ENCODE measurements around the gene IL15RA. TPM values are rescaled to one million over a fixed set of nuclear protein-coding genes. Genes with fewer than 3 reads are reported as not detected.

The IL15RA gene
- total RNA-seq, 4 donors from 2014 or later = 10.6 to 34.3 (median 22.8) TPM

DNA sequence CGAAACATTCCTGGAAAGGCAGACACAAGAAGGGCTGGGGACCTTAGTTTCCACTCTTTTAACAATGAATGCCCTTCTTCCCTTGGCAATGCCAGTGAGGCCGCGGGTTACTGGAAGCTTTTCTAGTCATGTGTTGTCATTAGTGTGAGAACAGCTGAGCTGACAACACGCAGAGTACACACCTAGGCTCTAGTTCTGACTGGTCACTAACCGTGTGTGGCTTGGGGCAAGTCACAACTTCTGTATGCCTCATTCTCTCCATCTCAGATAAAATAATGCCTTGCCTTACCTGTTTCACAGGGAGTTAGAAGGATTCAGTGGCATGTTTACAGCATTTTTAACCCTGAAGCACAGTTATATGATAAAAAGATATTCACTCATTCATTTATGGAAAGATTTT lies 55.6 kb downstream of the IL15RA start:
- intact Hi-C loops (cut with DNase I) = no loop called here
- H3K9me3 ChIP-seq = no peaks in the 10 kb centered on the region
- no peak for DNase-seq
- TF ChIP-seq, protein P1, sequence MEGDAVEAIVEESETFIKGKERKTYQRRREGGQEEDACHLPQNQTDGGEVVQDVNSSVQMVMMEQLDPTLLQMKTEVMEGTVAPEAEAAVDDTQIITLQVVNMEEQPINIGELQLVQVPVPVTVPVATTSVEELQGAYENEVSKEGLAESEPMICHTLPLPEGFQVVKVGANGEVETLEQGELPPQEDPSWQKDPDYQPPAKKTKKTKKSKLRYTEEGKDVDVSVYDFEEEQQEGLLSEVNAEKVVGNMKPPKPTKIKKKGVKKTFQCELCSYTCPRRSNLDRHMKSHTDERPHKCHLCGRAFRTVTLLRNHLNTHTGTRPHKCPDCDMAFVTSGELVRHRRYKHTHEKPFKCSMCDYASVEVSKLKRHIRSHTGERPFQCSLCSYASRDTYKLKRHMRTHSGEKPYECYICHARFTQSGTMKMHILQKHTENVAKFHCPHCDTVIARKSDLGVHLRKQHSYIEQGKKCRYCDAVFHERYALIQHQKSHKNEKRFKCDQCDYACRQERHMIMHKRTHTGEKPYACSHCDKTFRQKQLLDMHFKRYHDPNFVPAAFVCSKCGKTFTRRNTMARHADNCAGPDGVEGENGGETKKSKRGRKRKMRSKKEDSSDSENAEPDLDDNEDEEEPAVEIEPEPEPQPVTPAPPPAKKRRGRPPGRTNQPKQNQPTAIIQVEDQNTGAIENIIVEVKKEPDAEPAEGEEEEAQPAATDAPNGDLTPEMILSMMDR (IDR thresholded peaks at IDR 0.05) = no peak
- TF ChIP-seq POLR2A (IDR thresholded peaks at IDR 0.05) = no peak
- peaks cover 93 to 94% of the 10 kb centered on the region in 2 donors for H3K36me3 ChIP-seq
- WGBS, 2 donors = 92 to 97% methylated on average over 5 of the region's 5 CpGs
- no peaks in the 10 kb centered on the region for H3K4me1 ChIP-seq
- no peak overlapping the region for H3K27ac ChIP-seq
- H3K27me3 ChIP-seq = no peaks in the 10 kb centered on the region
- no peak overlapping the region for H3K4me3 ChIP-seq (replicated peaks in 1 of 3)

DNA sequence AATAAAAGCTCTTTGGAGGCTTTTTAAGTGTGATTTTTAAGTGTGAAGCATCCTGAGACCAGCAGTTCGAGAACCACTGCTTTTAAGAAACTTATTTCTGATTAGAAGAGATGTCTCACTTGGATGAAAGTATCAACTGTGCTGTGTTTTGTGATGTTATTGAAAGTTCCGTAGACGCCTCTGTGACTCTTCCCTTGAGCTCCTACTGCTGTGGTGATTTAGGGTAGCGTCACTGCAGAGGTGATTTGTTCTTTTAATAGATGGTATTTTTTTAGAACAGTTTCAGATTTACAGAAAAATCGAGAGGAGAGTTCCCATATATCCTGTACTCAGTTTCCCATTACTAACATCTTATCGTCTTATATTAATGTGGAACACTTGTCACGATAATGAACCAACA lies 57.8 kb downstream of the IL15RA start:
- Histone ChIP-seq H3K4me3 (replicated peaks in 1 of 3) (no peak overlapping the region), H3K27me3 (no peaks in the 10 kb centered on the region), H3K4me1 (no peaks in the 10 kb centered on the region), H3K27ac (no peak overlapping the region), H3K36me3 (peaks cover 93 to 94% of the 10 kb centered on the region in 2 donors), H3K9me3 (no peaks in the 10 kb centered on the region)
- intact Hi-C loops (cut with DNase I) = no loop called here
- 96% methylated on average over 7 of the region's 7 CpGs for WGBS, 2 donors
- DNase-seq = no peak
- TF ChIP-seq, protein P1 (IDR thresholded peaks at IDR 0.05) = no peak
- TF ChIP-seq POLR2A (IDR thresholded peaks at IDR 0.05) = no peak

DNA sequence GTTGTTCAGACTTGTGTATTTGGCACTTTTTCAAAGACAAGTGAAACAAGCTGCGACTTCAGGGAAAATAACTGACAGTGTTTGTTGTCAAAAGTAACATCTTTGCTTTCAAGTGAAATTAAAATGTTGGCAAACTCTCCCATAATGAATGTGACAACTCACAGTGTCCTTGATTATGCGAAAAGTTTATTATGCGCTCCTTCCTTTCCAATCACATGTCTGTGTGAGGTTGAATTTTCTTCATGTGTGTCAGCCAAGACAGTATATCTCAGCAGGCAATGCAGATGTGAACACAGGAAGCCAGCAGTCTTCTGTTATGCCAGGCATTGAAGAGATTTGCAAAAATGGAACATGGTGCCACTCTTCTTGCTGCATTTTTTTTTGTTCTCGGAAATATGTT lies 58.6 kb downstream of the IL15RA start:
- no peak for DNase-seq
- TF ChIP-seq, protein P1 (IDR thresholded peaks at IDR 0.05) = no peak
- no peak for TF ChIP-seq POLR2A (IDR thresholded peaks at IDR 0.05)
- intact Hi-C loops (cut with DNase I) = no loop called here
- Histone ChIP-seq H3K27ac (no peak overlapping the region), H3K4me1 (no peaks in the 10 kb centered on the region), H3K27me3 (no peaks in the 10 kb centered on the region), H3K36me3 (peaks cover 93% of the 10 kb centered on the region in 2 donors), H3K9me3 (no peaks in the 10 kb centered on the region), H3K4me3 (replicated peaks in 1 of 3) (no peak overlapping the region)
- 97 to 98% methylated on average over 4 of the region's 4 CpGs for WGBS, 2 donors

DNA sequence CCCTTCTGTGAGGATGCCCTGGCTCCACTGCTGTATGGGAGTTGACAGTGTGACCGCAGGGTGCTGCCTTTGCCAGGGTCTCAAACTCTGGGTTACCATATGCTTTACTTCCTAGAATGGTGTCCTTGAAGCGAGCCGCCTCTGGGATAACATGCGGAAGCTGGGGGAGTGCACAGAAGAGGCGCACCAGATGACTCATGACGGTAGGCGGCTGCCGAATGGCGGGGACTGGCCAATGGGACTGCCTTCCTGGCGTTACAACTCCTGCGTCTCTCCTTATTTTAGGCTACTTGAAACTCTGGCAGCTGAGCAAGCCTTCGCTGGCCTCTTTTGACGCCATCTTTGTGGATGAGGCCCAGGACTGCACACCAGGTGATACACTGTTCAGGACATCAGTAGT lies 60.0 kb downstream of the IL15RA start:
- no peak for DNase-seq
- Histone ChIP-seq H3K27me3 (no peaks in the 10 kb centered on the region), H3K36me3 (peaks cover 92 to 93% of the 10 kb centered on the region in 2 donors), H3K4me1 (no peaks in the 10 kb centered on the region), H3K27ac (no peak overlapping the region), H3K9me3 (no peaks in the 10 kb centered on the region), H3K4me3 (replicated peaks in 1 of 3) (no peak overlapping the region)
- intact Hi-C loops (cut with DNase I) = no loop called here
- 96 to 98% methylated on average over 13 of the region's 13 CpGs for WGBS, 2 donors
- TF ChIP-seq POLR2A (IDR thresholded peaks at IDR 0.05) = no peak
- TF ChIP-seq, protein P1 (IDR thresholded peaks at IDR 0.05) = no peak

DNA sequence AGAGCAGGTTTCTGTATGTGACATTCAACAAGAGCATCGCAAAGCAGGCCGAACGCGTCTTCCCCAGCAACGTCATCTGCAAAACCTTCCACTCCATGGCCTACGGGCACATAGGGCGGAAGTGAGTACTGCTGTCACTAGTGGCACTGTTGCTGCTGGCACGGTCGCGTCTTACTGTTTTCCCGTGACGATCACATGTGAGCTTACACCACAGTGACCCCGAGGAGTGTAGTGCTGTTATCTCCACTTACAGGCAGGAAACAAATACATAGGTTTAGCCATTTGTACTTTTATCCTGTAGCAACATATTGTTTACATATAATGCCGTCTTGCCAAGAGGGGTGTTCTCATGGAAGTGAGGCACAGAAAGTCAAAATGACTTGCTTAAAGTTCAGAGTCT lies 61.9 kb downstream of the IL15RA start:
- Histone ChIP-seq H3K27ac (no peak overlapping the region), H3K4me3 (replicated peaks in 1 of 3) (no peak overlapping the region), H3K27me3 (no peaks in the 10 kb centered on the region), H3K9me3 (no peaks in the 10 kb centered on the region), H3K4me1 (no peaks in the 10 kb centered on the region), H3K36me3 (peaks cover 85 to 88% of the 10 kb centered on the region in 2 donors)
- TF ChIP-seq, protein P1 (IDR thresholded peaks at IDR 0.05) = no peak
- TF ChIP-seq POLR2A (IDR thresholded peaks at IDR 0.05) = no peak
- 96 to 98% methylated on average over 14 of the region's 14 CpGs for whole genome bisulfite sequencing, 2 donors
- intact Hi-C loops (cut with DNase I) = no loop called here
- no peak for DNase-seq

Data from thyroid gland (tissue), 4 donors.